Measurements from ENCODE around the gene FOXO4.

Gene FOXO4

GRCh38 chrX:71147496-71148277, 52.0 kb downstream of the FOXO4 start:
- FAIRE-seq = no peak

DNA sequence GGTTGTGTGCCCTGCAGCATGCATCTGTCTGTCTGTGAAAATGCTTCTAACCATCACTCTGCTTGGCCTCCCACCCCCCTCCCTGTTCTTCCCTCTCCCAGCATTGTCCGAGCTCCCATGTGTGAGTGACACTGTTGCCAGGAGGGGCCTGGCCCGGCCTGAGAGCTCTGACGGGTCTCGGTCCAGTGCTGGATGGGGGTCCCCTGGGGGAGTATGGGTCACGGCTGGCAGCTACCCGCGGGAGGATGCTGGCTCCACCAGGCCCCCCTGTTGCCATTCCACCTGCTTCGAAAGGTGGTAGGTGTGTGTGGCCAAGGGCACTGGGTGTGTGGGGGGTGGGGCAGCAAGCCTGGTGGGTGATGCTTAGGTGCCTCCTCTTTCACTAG, 52.6 kb downstream of the FOXO4 start:
- no peak for FAIRE-seq

DNA sequence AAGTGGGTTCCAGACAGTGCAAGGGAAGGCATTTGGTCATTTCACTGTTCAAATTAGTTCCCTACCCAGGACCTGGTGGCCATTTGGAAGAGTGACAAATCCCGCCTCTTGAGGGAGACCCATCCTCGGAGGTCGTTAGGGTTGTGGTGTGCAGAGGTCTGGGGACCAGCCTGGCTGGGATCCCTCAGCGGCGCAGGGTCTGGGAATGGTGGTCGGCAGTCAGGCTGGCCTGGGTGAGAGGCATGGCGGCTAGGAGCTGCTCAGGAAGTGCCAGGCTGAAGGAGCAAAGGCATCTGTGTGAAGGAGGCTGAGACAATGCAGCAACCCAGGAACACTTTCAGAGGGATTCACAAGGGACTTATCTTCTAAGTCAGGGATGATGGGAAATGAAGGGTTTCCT, 55.7 kb downstream of the FOXO4 start:
- no peak for FAIRE-seq
